H1 (cell line): ENCODE measurements around the gene PRXL2B. TPM values are rescaled to one million over a fixed set of nuclear protein-coding genes. Genes with fewer than 3 reads are reported as not detected.

Source experiments
- CTCF ChIA-PET: fragments of 300-600 bp; sonication (Branson Sonifier 250); formaldehyde crosslinking; loops from one replicate; lab custom pipeline; 2021; ENCODE audit not compliant: partially characterized antibody; lab: Charles Lee
- POLR2A ChIA-PET: fragments of 300-600 bp; sonication (Branson Sonifier 250); formaldehyde crosslinking; loops from one replicate; lab custom pipeline; 2021; ENCODE audit warnings: inconsistent platforms; ENCODE audit not compliant: partially characterized antibody; lab: Charles Lee
- DNase-seq, 2 experiments: peaks; one replicate each; pipeline versions ENCODE4 v3.0.0 to v3.0.0-alpha.2; 2010 to 2022; ENCODE audit warnings: low spot score in 2 of 2, low read depth in 1 of 2, mixed read lengths in 1 of 2
- FAIRE-seq: peaks from 2 replicates; lab custom pipeline; 2011; peaks lifted over from hg19 to GRCh38; lab: Jason Lieb, UNC
- H2AFZ ChIP-seq: 2 replicates; pipeline ENCODE4 v1.8.1; 2012; ENCODE audit warnings: low read length, inconsistent platforms
- H2AK5ac ChIP-seq: 2 replicates; pipeline ENCODE4 v1.6.1; 2013; ENCODE audit warnings: low read depth, low read length
- H2BK120ac ChIP-seq: replicated peaks from 2 replicates; pipeline ENCODE3; 2013; ENCODE audit warnings: low read depth, low read length, inconsistent platforms
- H2BK12ac ChIP-seq: 2 replicates; pipeline ENCODE4 v1.6.1; 2013; ENCODE audit warnings: low read depth, low read length
- H2BK15ac ChIP-seq: 2 replicates; pipeline ENCODE4 v1.6.1; 2013; ENCODE audit warnings: low read length
- H2BK20ac ChIP-seq: 2 replicates; pipeline ENCODE4 v1.6.1; 2013; ENCODE audit warnings: low read length
- H2BK5ac ChIP-seq: 2 replicates; pipeline ENCODE4 v1.6.1; 2013; ENCODE audit warnings: low read depth, low read length
- H3K14ac ChIP-seq: 2 replicates; pipeline ENCODE4 v1.6.1; 2013; ENCODE audit warnings: inconsistent platforms; ENCODE audit not compliant: insufficient read length
- H3K18ac ChIP-seq: 2 replicates; pipeline ENCODE4 v1.6.1; 2013; ENCODE audit warnings: low read length; ENCODE audit errors: extremely low read depth
- H3K23ac ChIP-seq: 2 replicates; pipeline ENCODE4 v1.6.1; 2013; ENCODE audit warnings: inconsistent platforms; ENCODE audit not compliant: insufficient read length
- H3K23me2 ChIP-seq: 2 replicates; pipeline ENCODE4 v1.6.1; 2013; ENCODE audit warnings: low read depth, low read length
- H3K27ac ChIP-seq: 2 replicates; pipeline ENCODE4 v1.6.1; 2011; ENCODE audit warnings: low read depth, low read length, inconsistent platforms
- H3K27me3 ChIP-seq, 4 experiments: replicated peaks in 1 of 4; 1 replicate in 1 of 4; 2 replicates in 3 of 4; pipeline versions ENCODE4 v1.6.1 to v1.8.1; 2011 to 2013; ENCODE audit warnings: low read length in 3 of 4, mild to moderate bottlenecking in 3 of 4, inconsistent platforms in 2 of 4, mixed read lengths in 2 of 4, moderate library complexity in 1 of 4; ENCODE audit not compliant: control insufficient read depth in 3 of 4, insufficient read depth in 3 of 4; ENCODE audit errors: extremely low read depth in 1 of 4
- H3K36me3 ChIP-seq, 4 experiments: 2 replicates each; pipeline versions ENCODE4 v1.6.1 to v1.8.1; 2011 to 2013; ENCODE audit warnings: mild to moderate bottlenecking in 4 of 4, low read length in 3 of 4, moderate library complexity in 2 of 4, control low read depth in 1 of 4, inconsistent platforms in 1 of 4; ENCODE audit not compliant: insufficient read depth in 4 of 4, control insufficient read depth in 2 of 4
- H3K4ac ChIP-seq: replicated peaks from 2 replicates; pipeline ENCODE3; 2013; ENCODE audit warnings: low read length, low read depth, mixed read lengths, inconsistent platforms; ENCODE audit not compliant: insufficient read length
- H3K4me1 ChIP-seq, 4 experiments: replicated peaks in 1 of 4; 1 replicate in 1 of 4; 2 replicates in 3 of 4; pipeline versions ENCODE4 v1.6.1 to v1.8.1; 2011 to 2013; ENCODE audit warnings: low read length in 3 of 4, inconsistent platforms in 2 of 4, mixed read lengths in 1 of 4; ENCODE audit not compliant: insufficient read depth in 4 of 4, control insufficient read depth in 3 of 4
- H3K4me2 ChIP-seq, 2 experiments: 2 replicates each; pipeline versions ENCODE4 v1.6.1 to v1.8.1; 2011 to 2013; ENCODE audit warnings: low read depth in 2 of 2, low read length in 2 of 2, control low read depth in 1 of 2, inconsistent platforms in 1 of 2, mild to moderate bottlenecking in 1 of 2; ENCODE audit not compliant: insufficient read depth in 1 of 2
- H3K4me3 ChIP-seq, 4 experiments: fragments of 200-600, 300-600 bp in 1 of 4; sonication (generic), shearing (Covaris generic), sonication (Bioruptor Twin) in 1 of 4; 2 replicates each; pipeline versions ENCODE4 v1.5.1 to v1.8.1; 2011 to 2016; ENCODE audit warnings: low read length in 4 of 4, low read depth in 3 of 4, control low read depth in 2 of 4, inconsistent platforms in 2 of 4, mild to moderate bottlenecking in 2 of 4, mixed read lengths in 1 of 4, moderate library complexity in 1 of 4; ENCODE audit not compliant: insufficient read depth in 2 of 4; ENCODE audit errors: extremely low read depth in 1 of 4
- H3K56ac ChIP-seq: replicated peaks from 2 replicates; pipeline ENCODE3; 2013; ENCODE audit warnings: low read depth, mild to moderate bottlenecking, mixed read lengths, low read length, inconsistent platforms; ENCODE audit not compliant: insufficient read length
- H3K79me1 ChIP-seq: 2 replicates; pipeline ENCODE4 v1.6.1; 2013; ENCODE audit warnings: low read depth, low read length, control low read depth
- H3K79me2 ChIP-seq, 2 experiments: 2 replicates each; pipeline versions ENCODE4 v1.6.1 to v1.8.1; 2012 to 2013; ENCODE audit warnings: low read length in 2 of 2, mild to moderate bottlenecking in 2 of 2, inconsistent platforms in 1 of 2; ENCODE audit not compliant: insufficient read depth in 2 of 2, control insufficient read depth in 1 of 2
- H3K9ac ChIP-seq, 4 experiments: replicated peaks in 1 of 4; 1 replicate in 1 of 4; 2 replicates in 3 of 4; pipeline versions ENCODE4 v1.6.1 to v1.8.1; 2011 to 2013; ENCODE audit warnings: low read depth in 3 of 4, low read length in 3 of 4, control low read depth in 2 of 4, mild to moderate bottlenecking in 2 of 4, moderate library complexity in 2 of 4, inconsistent platforms in 1 of 4; ENCODE audit errors: extremely low read depth in 1 of 4
- H3K9me3 ChIP-seq, 2 experiments: 2 replicates each; pipeline versions ENCODE4 v1.6.1 to v1.8.1; 2012 to 2013; ENCODE audit warnings: mild to moderate bottlenecking in 2 of 2, moderate library complexity in 2 of 2, control low read depth in 1 of 2, inconsistent platforms in 1 of 2, low read depth in 1 of 2, low read length in 1 of 2, mixed read lengths in 1 of 2; ENCODE audit not compliant: insufficient read depth in 2 of 2
- H4K20me1 ChIP-seq, 2 experiments: replicated peaks in 1 of 2; 2 replicates each; pipeline versions ENCODE3 to v1.8.1; 2011 to 2013; ENCODE audit warnings: inconsistent platforms in 2 of 2, low read length in 2 of 2, mild to moderate bottlenecking in 1 of 2; ENCODE audit not compliant: insufficient read depth in 2 of 2, control insufficient read depth in 1 of 2
- H4K5ac ChIP-seq: 2 replicates; pipeline ENCODE4 v1.6.1; 2013; ENCODE audit warnings: low read length, low read depth, mixed read lengths, inconsistent platforms; ENCODE audit not compliant: insufficient read length
- H4K8ac ChIP-seq: 2 replicates; pipeline ENCODE4 v1.8.0; 2013; ENCODE audit warnings: mild to moderate bottlenecking, moderate library complexity, low read length, inconsistent platforms; ENCODE audit not compliant: insufficient read depth; ENCODE audit errors: extremely low read depth
- H4K91ac ChIP-seq: replicated peaks from 2 replicates; pipeline ENCODE3; 2013; ENCODE audit warnings: low read length, mixed read lengths, inconsistent platforms; ENCODE audit not compliant: insufficient read length
- BCL11A ChIP-seq, 2 experiments: IDR thresholded peaks; one replicate each; pipeline ENCODE4 v1.6.1; 2011; ENCODE audit warnings: low read depth in 2 of 2, low read length in 2 of 2, mild to moderate bottlenecking in 2 of 2
- CHD2 ChIP-seq: IDR thresholded peaks from 2 replicates; pipeline ENCODE4 v1.6.1; 2012; ENCODE audit warnings: low read length, improper control_type of control experiment
- FOSL1 ChIP-seq: IDR thresholded peaks from 2 replicates; pipeline ENCODE4 v1.6.1; 2011; ENCODE audit warnings: mild to moderate bottlenecking, low read depth, low read length, moderate library complexity; ENCODE audit not compliant: insufficient read depth
- GABPA ChIP-seq: IDR thresholded peaks from 2 replicates; pipeline ENCODE4 v1.6.1; 2011; ENCODE audit warnings: mild to moderate bottlenecking, low read length, moderate library complexity, borderline replicate concordance; ENCODE audit not compliant: insufficient read depth
- KDM4A ChIP-seq: IDR thresholded peaks from one replicate; pipeline ENCODE4 v1.7.1; 2012; ENCODE audit warnings: low read depth, mild to moderate bottlenecking, moderate library complexity, low read length, inconsistent platforms; ENCODE audit not compliant: severe bottlenecking
- PHF8 ChIP-seq: fragments of 200-600 bp; sonication (generic); conservative IDR thresholded peaks from 2 replicates; pipeline ENCODE4 v1.7.1; 2012; ENCODE audit warnings: low read depth, mild to moderate bottlenecking, inconsistent platforms, low read length, moderate library complexity
- POLR2AphosphoS5 ChIP-seq: IDR thresholded peaks from 2 replicates; pipeline ENCODE4 v1.6.1; 2011; ENCODE audit warnings: low read depth, low read length
- RAD21 ChIP-seq, 2 experiments: IDR thresholded peaks in 1 of 2; conservative IDR thresholded peaks in 1 of 2; 2 replicates each; pipeline ENCODE4 v1.6.1; 2011; ENCODE audit warnings: low read depth in 2 of 2, low read length in 2 of 2, improper control_type of control experiment in 1 of 2, inconsistent platforms in 1 of 2, mild to moderate bottlenecking in 1 of 2, moderate library complexity in 1 of 2
- RFX5 ChIP-seq: IDR thresholded peaks from 2 replicates; pipeline ENCODE4 v1.6.1; 2011; ENCODE audit warnings: low read depth, low read length, improper control_type of control experiment, borderline replicate concordance
- SRF ChIP-seq: IDR thresholded peaks from 2 replicates; pipeline ENCODE4 v1.6.1; 2011; ENCODE audit warnings: mild to moderate bottlenecking, low read depth, low read length, moderate library complexity
- TAF1 ChIP-seq: IDR thresholded peaks from 2 replicates; pipeline ENCODE4 v1.6.1; 2011; ENCODE audit warnings: mild to moderate bottlenecking, low read depth, low read length
- WGBS, 2 experiments: shearing (Covaris generic) in 1 of 2; methylation state at CpG; one replicate each; pipeline versions ENCODE4 v1.1.6 to v1.1.7; 2013 to 2015; ENCODE audit warnings: low lambda C conversion rate in 2 of 2, mixed read lengths in 2 of 2, inconsistent platforms in 1 of 2, low coverage in 1 of 2, missing lambda C conversion rate in 1 of 2; ENCODE audit not compliant: insufficient replicate concordance in 2 of 2, insufficient coverage in 1 of 2, insufficient read length in 1 of 2; ENCODE audit errors: extremely low coverage in 1 of 2, missing lambda C conversion rate in 1 of 2; 5-methylcytosine and 5-hydroxymethylcytosine counted together
- polyA plus RNA-seq, 7 experiments: library from polyadenylated mRNA; depleted of rRNA in 3 of 7; stranded (reverse) in 5 of 7; unstranded in 2 of 7; fragments of >200 nt in 5 of 7; fragments of 200-250 nt in 2 of 7; gene quantifications; 1 replicate in 5 of 7; 2 replicates in 1 of 7; 4 replicates in 1 of 7; pipeline versions ENCODE4 v1.2.1 to v1.2.3, GENCODE V29; 2011 to 2013; ENCODE audit warnings: missing spikeins in 2 of 7, mixed read lengths in 2 of 7
- total RNA-seq: library from RNA; stranded (reverse); fragmentation: NEBNext Ultra II Directional; extraction: Animal tissue kit (Norgen Biotek cat#: 25700); gene quantifications from 2 replicates; pipeline ENCODE4 v1.2.1, GENCODE V29; 2021

PRXL2B gene
- total and polyA plus RNA-seq, 2 of the 8 experiments (the other 6 are each of a cell fraction or from before 2014, with no cell fraction given): 35.3 to 46.0 TPM

- peak overlapping the region; percentile 87 for H2BK5ac ChIP-seq
- H3K23ac ChIP-seq: no peak overlapping the region
- peak overlapping the region; percentile 23; the same call in 1 of the 2 replicates for H2BK12ac ChIP-seq
- peak overlapping the region in 3 of 4 experiments; percentile 34 to 44 (median 39); a peak in 4 of 7 replicates for H3K9ac ChIP-seq
- H3K4me3 ChIP-seq: peak overlapping the region; percentile 51 to 75 (median 63)
- peak overlapping the region; percentile 96 for H3K4ac ChIP-seq
- H4K91ac ChIP-seq: peak overlapping the region; percentile 91
- peak overlapping the region; percentile 78 for H2BK120ac ChIP-seq
- H2BK20ac ChIP-seq: no peak overlapping the region
- no peaks in the 10 kb centered on the region for H4K20me1 ChIP-seq
- ChIA-PET CTCF (interaction anchor here (0.7 to 3.7 kb wide), 21 partner anchors 7 to 946 kb away, joined by 3 to 27 read pairs (median 5); partner anchors contain the start of genes HES5, PANK4 and PEX10), POLR2A (interaction anchor here (0.5 to 1.7 kb wide), 13 partner anchors 14 to 806 kb away, joined by 3 to 9 read pairs (median 4); partner anchors contain the start of genes HES5 and PANK4)
- FAIRE-seq: no peak
- H3K27me3 ChIP-seq: peaks cover 0 to 9% (median 5%) of the 10 kb centered on the region in 4 experiments; a peak in 3 of 7 replicates
- H3K27ac ChIP-seq: 0 out of 2 replicates have a peak overlapping the region, but pooled peaks have one; percentile 40
- H3K23me2 ChIP-seq: peaks cover 10% of the 10 kb centered on the region; the same call in 1 of the 2 replicates
- WGBS, 2 experiments: 2% methylated on average over 32 of the region's 52 CpGs; no CpG with 5 or more reads in 1 of the 2 experiments
- peak overlapping the region; percentile 82 to 92 for H3K4me2 ChIP-seq
- no peaks in the 10 kb centered on the region for H3K9me3 ChIP-seq
- H3K18ac ChIP-seq: peak overlapping the region; percentile 87
- peak overlapping the region; percentile 88 for H4K8ac ChIP-seq
- peak overlapping the region; percentile 90 for H4K5ac ChIP-seq
- H2BK15ac ChIP-seq: no peak overlapping the region
- no peak overlapping the region for H3K14ac ChIP-seq
- no peaks in the 10 kb centered on the region for H3K79me1 ChIP-seq
- no peaks in the 10 kb centered on the region for H3K36me3 ChIP-seq
- peaks cover 0 to 31% (median 28%) of the 10 kb centered on the region in 4 experiments; a peak in 6 of 7 replicates for H3K4me1 ChIP-seq
- H3K56ac ChIP-seq: peak overlapping the region; percentile 82
- no peak overlapping the region for H2AK5ac ChIP-seq
- no peak overlapping the region for H2AFZ ChIP-seq
- peak; percentile 73 to 84 for DNase-seq
- no peaks in the 10 kb centered on the region for H3K79me2 ChIP-seq
- TF ChIP-seq KDM4A: peak; percentile 41
- 0 out of 2 replicates have a peak, but pooled peaks have one; percentile 18 for TF ChIP-seq TAF1
- no peak for TF ChIP-seq BCL11A (IDR thresholded peaks at IDR 0.05; ENCODE audit: low read depth in 2 of 2, low read length in 2 of 2)
- TF ChIP-seq SRF: no peak
- no peak for TF ChIP-seq FOSL1
- no peak for TF ChIP-seq GABPA
- TF ChIP-seq CHD2: no peak
- TF ChIP-seq RAD21 (IDR thresholded peaks at IDR 0.05 in 1 of 2, conservative IDR thresholded peaks at IDR 0.05 in 1 of 2; ENCODE audit: low read depth in 2 of 2, low read length in 2 of 2): no peak
- no peak; the same call in 1 of the 2 replicates for TF ChIP-seq PHF8
- TF ChIP-seq RFX5: no peak
- no peak for TF ChIP-seq POLR2AphosphoS5
Measured at GRCh38 chr1:2546515-2547209, 39.9 kb upstream of the PRXL2B start.
